ENCODE data around the gene RAI14.
"Not testable (repeated sequence)": the region's sequence is repeated elsewhere in the genome, so short reads cannot be mapped to it uniquely, and the experiment has no call there.

Gene RAI14

DNA sequence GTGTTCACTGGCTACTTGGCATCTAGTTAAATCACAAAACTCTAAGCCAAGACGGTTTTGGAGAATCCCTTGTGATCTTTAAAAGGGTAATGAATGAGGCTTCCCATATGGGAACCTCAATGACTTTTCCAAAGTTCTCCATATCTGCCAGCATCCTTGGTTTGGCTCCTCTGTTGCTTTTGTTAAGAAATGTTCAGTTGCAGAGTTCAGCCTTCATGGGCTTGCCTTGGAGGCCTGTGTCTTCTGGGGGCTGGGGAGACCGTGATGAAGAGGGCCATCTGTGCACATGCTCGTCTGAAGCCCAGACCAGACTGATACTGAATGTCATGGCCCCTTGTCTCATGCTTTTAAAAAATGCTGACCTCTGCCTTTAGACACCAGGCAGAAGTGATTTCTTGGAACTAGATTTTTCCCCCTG lies 84.3 kb downstream of the RAI14 start:
- TF ChIP-seq, protein P1, sequence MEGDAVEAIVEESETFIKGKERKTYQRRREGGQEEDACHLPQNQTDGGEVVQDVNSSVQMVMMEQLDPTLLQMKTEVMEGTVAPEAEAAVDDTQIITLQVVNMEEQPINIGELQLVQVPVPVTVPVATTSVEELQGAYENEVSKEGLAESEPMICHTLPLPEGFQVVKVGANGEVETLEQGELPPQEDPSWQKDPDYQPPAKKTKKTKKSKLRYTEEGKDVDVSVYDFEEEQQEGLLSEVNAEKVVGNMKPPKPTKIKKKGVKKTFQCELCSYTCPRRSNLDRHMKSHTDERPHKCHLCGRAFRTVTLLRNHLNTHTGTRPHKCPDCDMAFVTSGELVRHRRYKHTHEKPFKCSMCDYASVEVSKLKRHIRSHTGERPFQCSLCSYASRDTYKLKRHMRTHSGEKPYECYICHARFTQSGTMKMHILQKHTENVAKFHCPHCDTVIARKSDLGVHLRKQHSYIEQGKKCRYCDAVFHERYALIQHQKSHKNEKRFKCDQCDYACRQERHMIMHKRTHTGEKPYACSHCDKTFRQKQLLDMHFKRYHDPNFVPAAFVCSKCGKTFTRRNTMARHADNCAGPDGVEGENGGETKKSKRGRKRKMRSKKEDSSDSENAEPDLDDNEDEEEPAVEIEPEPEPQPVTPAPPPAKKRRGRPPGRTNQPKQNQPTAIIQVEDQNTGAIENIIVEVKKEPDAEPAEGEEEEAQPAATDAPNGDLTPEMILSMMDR (IDR thresholded peaks at IDR 0.05; ENCODE audit: borderline replicate concordance, insufficient read depth, low read depth, low read length) = no peak
- no peak overlapping the region for H3K4me3 ChIP-seq (ENCODE audit: low read depth, low read length)

DNA sequence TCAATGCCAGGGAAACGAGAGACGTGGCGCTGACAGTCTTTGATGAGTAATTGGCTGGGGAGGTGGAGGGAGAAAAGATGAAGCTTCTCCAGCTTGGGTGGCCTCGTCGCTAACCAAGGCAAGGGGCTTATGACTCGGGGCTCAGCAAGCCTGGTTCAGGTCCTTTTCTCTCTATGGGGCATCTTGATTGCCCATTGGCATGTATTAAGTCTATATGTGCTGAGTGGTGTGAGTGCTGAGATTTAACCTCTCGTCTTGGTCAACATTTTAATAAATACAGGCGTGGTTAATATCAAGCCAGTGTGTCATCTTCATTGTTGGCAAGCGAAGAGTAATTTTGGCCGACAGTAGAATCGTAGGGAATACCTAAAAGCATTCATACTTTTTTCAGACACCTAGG lies 85.9 kb downstream of the RAI14 start:
- no peak overlapping the region for H3K4me3 ChIP-seq (ENCODE audit: low read depth, low read length)
- TF ChIP-seq, protein P1 (IDR thresholded peaks at IDR 0.05; ENCODE audit: borderline replicate concordance, insufficient read depth, low read depth, low read length) = no peak

DNA sequence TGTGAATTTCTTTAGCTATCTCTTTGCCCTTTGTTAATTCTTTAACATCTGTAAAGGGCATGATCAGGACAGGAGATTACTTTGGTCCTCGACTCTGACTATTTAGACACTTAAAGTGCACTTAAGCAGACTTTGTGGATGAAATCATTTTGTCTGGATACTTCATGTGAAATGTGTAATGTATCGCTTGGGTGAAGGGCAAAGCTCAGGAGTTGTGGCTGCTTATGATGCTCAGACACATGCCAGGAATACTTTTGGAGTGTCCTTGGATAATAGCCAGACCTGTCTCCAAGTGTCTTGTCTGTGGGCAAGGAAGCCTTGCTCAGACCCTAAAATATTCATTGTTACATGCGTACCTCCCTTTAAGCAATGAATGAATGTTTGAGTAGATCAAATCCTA lies 87.8 kb downstream of the RAI14 start:
- H3K4me3 ChIP-seq (ENCODE audit: low read depth, low read length) = no peak overlapping the region
- TF ChIP-seq, protein P1 (IDR thresholded peaks at IDR 0.05; ENCODE audit: borderline replicate concordance, insufficient read depth, low read depth, low read length) = no peak

DNA sequence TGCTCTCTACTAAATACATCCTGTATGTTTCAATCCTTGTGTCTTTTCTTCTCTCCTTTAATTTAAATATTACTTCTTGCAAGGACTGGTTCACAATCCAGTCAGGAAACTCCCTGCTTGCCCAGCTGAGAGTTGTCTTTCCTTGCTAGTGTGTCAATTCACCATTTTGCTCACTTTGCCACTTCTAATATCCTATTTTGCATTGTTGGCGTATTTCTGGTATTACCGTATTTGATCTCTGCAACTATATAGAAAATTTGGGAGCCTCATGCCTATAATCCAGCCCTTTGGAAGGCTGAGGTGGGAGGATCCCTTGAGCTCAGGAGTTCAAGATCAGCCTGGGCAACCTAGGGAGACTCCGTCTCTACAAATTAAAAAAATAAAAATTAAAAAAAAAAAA lies 92.3 kb downstream of the RAI14 start:
- TF ChIP-seq, protein P1 (IDR thresholded peaks at IDR 0.05; ENCODE audit: borderline replicate concordance, insufficient read depth, low read depth, low read length) = no peak
- no peak overlapping the region for H3K4me3 ChIP-seq (ENCODE audit: low read depth, low read length)

DNA sequence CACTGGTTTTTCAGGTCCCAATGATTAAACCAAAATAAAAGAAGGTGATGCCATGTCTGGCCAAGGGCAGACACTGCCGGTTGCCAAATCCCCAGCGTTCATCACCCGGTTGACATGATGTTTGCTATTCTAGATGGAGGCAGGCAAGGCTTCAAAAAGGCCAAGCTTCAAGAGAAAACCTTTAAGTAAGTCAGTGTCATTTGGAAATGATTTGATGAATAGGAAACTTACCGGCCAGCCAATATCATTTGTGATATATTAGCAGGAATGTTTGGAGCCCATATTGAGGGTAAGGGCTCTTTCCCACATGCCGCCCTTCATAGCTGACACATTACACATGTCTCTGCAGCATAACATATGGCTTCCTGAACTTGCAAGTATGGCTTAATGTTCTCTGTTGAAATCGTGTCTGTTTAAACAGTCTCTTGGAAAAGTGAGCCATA lies 93.3 kb downstream of the RAI14 start:
- TF ChIP-seq, protein P1 (IDR thresholded peaks at IDR 0.05; ENCODE audit: borderline replicate concordance, insufficient read depth, low read depth, low read length) = no peak
- H3K4me3 ChIP-seq (ENCODE audit: low read depth, low read length) = no peak overlapping the region

DNA sequence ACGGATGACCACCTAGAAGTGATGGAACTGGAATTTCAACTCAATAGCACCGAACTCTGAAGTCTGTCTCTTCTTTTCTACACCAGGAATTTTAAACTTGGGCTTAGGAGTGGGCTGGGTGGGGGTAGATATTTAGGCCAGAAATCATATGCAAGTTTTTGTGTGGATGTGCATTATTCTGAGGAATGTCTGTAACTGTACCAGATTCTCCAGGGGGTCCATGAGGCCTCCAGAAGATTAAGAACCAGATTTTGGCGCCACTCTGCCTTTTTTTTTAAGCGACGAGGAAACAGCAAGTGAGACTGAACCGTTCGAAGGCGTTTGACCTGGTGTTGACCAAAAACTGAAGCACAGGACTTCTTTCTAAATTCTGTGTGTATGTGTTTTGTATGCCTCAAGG lies 94.1 kb downstream of the RAI14 start:
- no peak overlapping the region for H3K4me3 ChIP-seq (ENCODE audit: low read depth, low read length)
- TF ChIP-seq, protein P1 (IDR thresholded peaks at IDR 0.05; ENCODE audit: borderline replicate concordance, insufficient read depth, low read depth, low read length) = no peak

DNA sequence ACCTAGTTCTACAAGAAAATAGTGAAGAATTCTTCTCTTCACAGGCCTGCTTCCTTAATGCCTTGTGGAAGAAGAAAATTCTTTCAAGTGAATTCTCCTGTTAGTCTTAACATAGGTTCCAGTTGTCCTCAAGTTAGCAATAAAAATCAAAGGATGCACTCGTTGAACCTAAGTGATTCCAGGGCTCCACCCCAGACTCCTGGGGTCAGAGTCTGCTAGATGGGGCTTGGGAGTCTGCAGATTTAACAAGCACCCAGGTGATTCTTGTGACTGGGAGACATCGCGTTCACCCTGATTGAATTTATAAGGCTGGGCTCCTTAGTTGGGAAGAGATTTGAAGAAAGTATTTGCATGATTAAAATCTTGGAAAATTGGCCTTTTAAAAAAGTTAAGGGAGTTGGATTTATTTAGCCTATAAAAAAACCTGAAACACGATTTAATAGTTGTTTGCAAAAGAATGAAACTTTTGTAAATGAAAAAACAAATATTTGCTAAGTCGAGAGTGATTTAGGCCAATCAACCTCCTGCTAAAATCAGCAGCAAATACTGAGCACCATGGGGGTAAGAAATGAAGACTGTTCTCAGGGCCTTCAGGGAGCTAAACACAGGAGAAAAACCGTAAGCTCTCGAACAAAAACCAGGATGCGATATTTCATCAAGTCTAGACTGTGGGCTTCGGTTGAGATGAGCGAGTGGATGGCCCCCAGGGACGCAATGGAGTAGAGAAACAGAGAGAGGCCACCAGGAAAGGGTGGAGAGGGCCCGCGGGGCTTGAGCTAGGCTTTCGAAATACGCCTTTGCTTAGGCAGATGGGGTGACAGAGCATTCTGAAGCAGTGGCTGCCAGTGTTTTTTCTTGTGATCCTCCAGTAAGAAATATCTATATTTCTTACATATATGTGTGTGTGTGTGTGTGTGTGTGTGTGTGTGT lies 95.9 kb downstream of the RAI14 start:
- TF ChIP-seq, protein P1 (IDR thresholded peaks at IDR 0.05; ENCODE audit: borderline replicate concordance, insufficient read depth, low read depth, low read length) = no peak

DNA sequence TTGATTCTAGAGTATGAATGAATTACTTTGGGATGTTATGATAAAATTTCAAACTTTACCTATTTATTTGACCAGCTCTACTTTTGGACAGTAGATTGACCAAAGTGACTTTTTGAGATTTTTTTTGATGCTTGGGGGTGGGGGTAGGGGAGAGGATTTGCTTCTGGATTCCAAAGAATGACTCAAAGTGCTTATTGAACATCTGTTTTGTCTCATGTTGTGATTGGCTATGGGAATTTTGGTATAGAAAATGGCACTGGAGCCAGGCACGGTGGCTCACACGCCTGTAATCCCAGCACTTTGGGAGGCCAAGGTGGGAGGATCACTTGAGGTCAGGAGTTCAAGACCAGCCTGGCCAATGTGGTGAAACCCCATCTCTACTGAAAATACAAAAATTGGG lies 97.1 kb downstream of the RAI14 start:
- not testable (repeated sequence) for H3K4me3 ChIP-seq (ENCODE audit: low read depth, low read length)

More for the DNA sequence above, 95.9 kb downstream of the RAI14 start:
- no peak overlapping the region for H3K4me3 ChIP-seq (ENCODE audit: low read depth, low read length)

Measured in GM12875 (cell line).